Measurements from ENCODE around the gene CCT7. TPM values are rescaled to one million over a fixed set of nuclear protein-coding genes. Genes with fewer than 3 reads are reported as not detected.

CCT7 gene
- total and polyA plus RNA-seq, 2 donors (not counting 1 experiment from before 2014, with no cell fraction given) = 94.4 to 160 TPM

- Histone ChIP-seq H3K79me2 (ENCODE audit: control insufficient read depth, insufficient read depth, low read length) (peaks cover 16% of the 10 kb centered on the region), H3K4me3 (ENCODE audit: control extremely low read depth in 1 of 5, extremely low read depth in 1 of 5, insufficient read depth in 1 of 5, low read depth in 2 of 5, low read length in 4 of 5) (peak overlapping the region; percentile 14 to 81 (median 75)), H3K9me3 (ENCODE audit: control extremely low read depth in 1 of 3, control insufficient read depth in 2 of 3, insufficient read depth in 1 of 3, low read length in 2 of 3) (no peaks in the 10 kb centered on the region), H2AFZ (ENCODE audit: insufficient read depth, low read depth, low read length, poor library complexity, severe bottlenecking) (peak overlapping the region; percentile 88), H3K4me1 (ENCODE audit: control insufficient read depth in 2 of 2, insufficient read depth in 2 of 2, low read length in 2 of 2) (peaks cover 21 to 34% of the 10 kb centered on the region in 2 donors), H3K9ac (ENCODE audit: low read length) (peak overlapping the region; percentile 80), H4K20me1 (ENCODE audit: control insufficient read depth, insufficient read depth, low read length, poor library complexity, severe bottlenecking) (no peaks in the 10 kb centered on the region), H3K27ac (ENCODE audit: low read length in 2 of 2) (peak overlapping the region in 1 of 2 donors; percentile 81), H3K36me3 (replicated peaks in 1 of 2; ENCODE audit: control extremely low read depth in 1 of 2, control insufficient read depth in 1 of 2, extremely low read depth in 1 of 2, insufficient read depth in 2 of 2, low read length in 1 of 2) (peaks cover 0 to 2% of the 10 kb centered on the region in 2 experiments), H3K4me2 (replicated peaks; ENCODE audit: low read depth, low read length, poor library complexity, severe bottlenecking) (peak overlapping the region; percentile 86), H3K27me3 (replicated peaks in 1 of 4; ENCODE audit: control extremely low read depth in 1 of 4, control insufficient read depth in 3 of 4, insufficient read depth in 4 of 4, low read length in 3 of 4) (peaks cover 0 to 2% (median 0%) of the 10 kb centered on the region in 4 experiments)
- no peaks in the 10 kb centered on the region for H3K27me3 Mint-ChIP-seq
- ATAC-seq (ENCODE audit: low read depth) = peak; percentile 21
- WGBS (ENCODE audit: insufficient coverage) = 8% methylated on average over 27 of the region's 43 CpGs
- peak overlapping the region; percentile 90 for H3K27ac Mint-ChIP-seq
- no peak for TF ChIP-seq EZH2 (IDR thresholded peaks at IDR 0.05; ENCODE audit: borderline replicate concordance, insufficient read depth, low read depth, low read length, poor library complexity, severe bottlenecking)
- TF ChIP-seq CTCF (IDR thresholded peaks at IDR 0.05) = no peak
- H3K9me3 Mint-ChIP-seq (ENCODE audit: insufficient read depth) = no peaks in the 10 kb centered on the region
- ChIA-PET CTCF (interaction anchor here (0.7 to 1.5 kb wide), 3 partner anchors 12 to 106 kb away, joined by 3 to 6 read pairs (median 4); partner anchors contain the start of genes CCT7 and PRADC1), POLR2A (interaction anchor here (0.7 to 1.8 kb wide), 4 partner anchors 11 to 1248 kb away, joined by 3 to 20 read pairs (median 3); partner anchors contain the start of genes CCT7 and PRADC1)
- peak overlapping the region; percentile 93 for H3K4me3 Mint-ChIP-seq
- DNase-seq = peak; percentile 43
- intact Hi-C loops (cut with micrococcal nuclease) = loop anchor here (1.0 to 2.0 kb wide), 5 partner anchors 15 to 213 kb away; partner anchors contain the start of genes ALMS1, CCT7, SFXN5 and SMYD5
- H3K4me1 Mint-ChIP-seq = peaks cover 32% of the 10 kb centered on the region
These were observed 49.6 kb downstream of the CCT7 start for GRCh38 chr2:73283545-73284295.
